Mammary epithelial cell (primary cell): Measurements from ENCODE around the gene PRKG2.

Source experiments
- CTCF ChIP-seq, 2 donors: IDR thresholded peaks in 1 of 2; conservative IDR thresholded peaks in 1 of 2; 2 replicates each; pipeline ENCODE4 v1.5.1; 2011 to 2012; ENCODE audit warnings: inconsistent platforms in 2 of 2, low read length in 2 of 2, mild to moderate bottlenecking in 2 of 2, control low read depth in 1 of 2, low read depth in 1 of 2; ENCODE audit not compliant: insufficient read depth in 1 of 2; ENCODE audit errors: extremely low read depth in 1 of 2
- EZH2 ChIP-seq: IDR thresholded peaks from 2 replicates; pipeline ENCODE4 v1.6.1; 2012; ENCODE audit warnings: low read length, inconsistent platforms, borderline replicate concordance

DNA sequence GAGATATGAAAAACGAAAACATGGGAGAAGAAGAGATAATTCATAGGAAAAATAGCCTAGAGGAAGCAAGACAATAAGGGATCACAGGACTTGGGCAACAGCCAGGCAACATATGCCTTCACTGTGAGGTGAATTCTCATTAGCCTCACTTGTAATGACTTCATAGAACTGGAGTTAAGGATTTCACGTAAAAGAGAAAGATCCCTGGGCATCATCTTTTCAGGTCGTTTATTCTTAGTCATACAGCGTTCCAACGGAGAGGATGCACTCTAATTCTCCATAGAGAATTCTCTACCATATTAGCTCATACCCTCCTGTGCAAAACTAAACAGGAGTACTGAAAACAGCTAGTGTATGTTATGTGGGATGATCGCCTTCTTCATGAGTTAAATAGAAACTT lies 1.4 kb downstream of the PRKG2 start:
- TF ChIP-seq CTCF (conservative IDR thresholded peaks at IDR 0.05 in 1 of 2, IDR thresholded peaks at IDR 0.05 in 1 of 2; ENCODE audit: extremely low read depth in 1 of 2, insufficient read depth in 1 of 2, low read depth in 1 of 2, low read length in 2 of 2) (no peak), EZH2 (no peak)
